ENCODE measurements around the gene CNTNAP5.

CNTNAP5 gene

GRCh38 chr2:124314084-124314483 lies 289.0 kb downstream of the CNTNAP5 start:
- Histone ChIP-seq H3K4me1 (ENCODE audit: insufficient read depth, low read length, poor library complexity, severe bottlenecking) (no peaks in the 10 kb centered on the region), H4K20me1 (ENCODE audit: insufficient read depth, low read length, poor library complexity, severe bottlenecking) (no peaks in the 10 kb centered on the region), H3K36me3 (ENCODE audit: insufficient read depth, low read length) (no peaks in the 10 kb centered on the region), H2AFZ (ENCODE audit: low read length) (no peak overlapping the region), H3K9me2 (replicated peaks; ENCODE audit: low read depth, low read length) (no peaks in the 10 kb centered on the region), H3K4me3 (ENCODE audit: low read length, poor library complexity, severe bottlenecking) (no peak overlapping the region), H3K79me2 (ENCODE audit: insufficient read depth, low read length) (no peaks in the 10 kb centered on the region), H3F3A (ENCODE audit: low read depth) (no peaks in the 10 kb centered on the region), H3K9ac (ENCODE audit: low read depth, low read length, poor library complexity, severe bottlenecking) (no peak overlapping the region), H3K27me3 (ENCODE audit: insufficient read depth, low read length, poor library complexity, severe bottlenecking) (no peaks in the 10 kb centered on the region), H3K9me3 (ENCODE audit: insufficient read depth, low read depth, low read length) (no peaks in the 10 kb centered on the region), H3K4me2 (ENCODE audit: low read depth, low read length, poor library complexity, severe bottlenecking) (no peak overlapping the region)
- TF ChIP-seq, protein P1, sequence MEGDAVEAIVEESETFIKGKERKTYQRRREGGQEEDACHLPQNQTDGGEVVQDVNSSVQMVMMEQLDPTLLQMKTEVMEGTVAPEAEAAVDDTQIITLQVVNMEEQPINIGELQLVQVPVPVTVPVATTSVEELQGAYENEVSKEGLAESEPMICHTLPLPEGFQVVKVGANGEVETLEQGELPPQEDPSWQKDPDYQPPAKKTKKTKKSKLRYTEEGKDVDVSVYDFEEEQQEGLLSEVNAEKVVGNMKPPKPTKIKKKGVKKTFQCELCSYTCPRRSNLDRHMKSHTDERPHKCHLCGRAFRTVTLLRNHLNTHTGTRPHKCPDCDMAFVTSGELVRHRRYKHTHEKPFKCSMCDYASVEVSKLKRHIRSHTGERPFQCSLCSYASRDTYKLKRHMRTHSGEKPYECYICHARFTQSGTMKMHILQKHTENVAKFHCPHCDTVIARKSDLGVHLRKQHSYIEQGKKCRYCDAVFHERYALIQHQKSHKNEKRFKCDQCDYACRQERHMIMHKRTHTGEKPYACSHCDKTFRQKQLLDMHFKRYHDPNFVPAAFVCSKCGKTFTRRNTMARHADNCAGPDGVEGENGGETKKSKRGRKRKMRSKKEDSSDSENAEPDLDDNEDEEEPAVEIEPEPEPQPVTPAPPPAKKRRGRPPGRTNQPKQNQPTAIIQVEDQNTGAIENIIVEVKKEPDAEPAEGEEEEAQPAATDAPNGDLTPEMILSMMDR (conservative IDR thresholded peaks at IDR 0.05; ENCODE audit: low read length), result no peak
- TF ChIP-seq EZH2phosphoT487 (IDR thresholded peaks at IDR 0.05; ENCODE audit: borderline replicate concordance), result no peak

DNA sequence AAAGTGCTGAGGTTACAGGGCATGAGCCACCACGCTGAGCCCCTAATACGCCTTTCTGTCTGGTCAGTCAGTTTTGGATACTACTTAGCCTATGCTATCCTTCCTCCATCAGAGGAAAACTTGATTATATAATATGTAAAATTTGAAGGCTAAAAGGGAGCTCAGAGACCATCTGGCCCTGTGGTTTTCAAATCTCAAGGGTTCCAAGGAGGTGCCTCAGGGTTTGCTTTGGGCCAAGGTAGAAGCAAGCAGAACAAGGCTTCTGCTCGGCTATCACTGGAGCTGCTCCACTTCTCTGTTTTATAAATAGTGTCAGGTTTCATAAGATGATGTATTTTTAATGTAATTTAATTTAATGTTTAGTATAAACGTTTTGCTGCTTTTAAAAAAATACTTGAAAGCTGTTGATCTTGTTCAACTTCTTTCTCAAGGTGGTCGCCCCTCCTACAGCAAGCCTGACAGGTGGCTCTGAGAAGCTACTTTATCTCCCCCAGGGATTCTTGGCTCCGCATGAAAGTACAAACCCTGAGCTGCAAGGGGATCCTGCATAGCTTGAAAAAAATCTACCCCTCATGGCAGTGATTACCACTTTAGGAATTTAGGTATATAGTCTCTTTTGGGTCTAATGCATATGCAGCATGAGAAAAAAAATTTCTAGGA lies 290.3 kb downstream of the CNTNAP5 start:
- no peaks in the 10 kb centered on the region for H3K79me2 ChIP-seq (ENCODE audit: insufficient read depth, low read length)
- no peak overlapping the region for H3K9ac ChIP-seq (ENCODE audit: low read depth, low read length, poor library complexity, severe bottlenecking)
- no peaks in the 10 kb centered on the region for H3K4me1 ChIP-seq (ENCODE audit: insufficient read depth, low read length, poor library complexity, severe bottlenecking)
- no peaks in the 10 kb centered on the region for H3K9me2 ChIP-seq (replicated peaks; ENCODE audit: low read depth, low read length)
- H3K4me2 ChIP-seq (ENCODE audit: low read depth, low read length, poor library complexity, severe bottlenecking), result no peak overlapping the region
- H4K20me1 ChIP-seq (ENCODE audit: insufficient read depth, low read length, poor library complexity, severe bottlenecking), result no peaks in the 10 kb centered on the region
- H3F3A ChIP-seq (ENCODE audit: low read depth), result no peaks in the 10 kb centered on the region
- no peaks in the 10 kb centered on the region for H3K36me3 ChIP-seq (ENCODE audit: insufficient read depth, low read length)
- H2AFZ ChIP-seq (ENCODE audit: low read length), result no peak overlapping the region
- no peak overlapping the region for H3K4me3 ChIP-seq (ENCODE audit: low read length, poor library complexity, severe bottlenecking)
- TF ChIP-seq, protein P1 (conservative IDR thresholded peaks at IDR 0.05; ENCODE audit: low read length), result no peak
- TF ChIP-seq EZH2phosphoT487 (IDR thresholded peaks at IDR 0.05; ENCODE audit: borderline replicate concordance), result no peak
- no peaks in the 10 kb centered on the region for H3K9me3 ChIP-seq (ENCODE audit: insufficient read depth, low read depth, low read length)
- H3K27me3 ChIP-seq (ENCODE audit: insufficient read depth, low read length, poor library complexity, severe bottlenecking), result no peaks in the 10 kb centered on the region

- no peaks in the 10 kb centered on the region for H3K4me1 ChIP-seq (ENCODE audit: insufficient read depth, low read length, poor library complexity, severe bottlenecking)
- H3K4me3 ChIP-seq (ENCODE audit: low read length, poor library complexity, severe bottlenecking), result no peak overlapping the region
- H3K36me3 ChIP-seq (ENCODE audit: insufficient read depth, low read length), result no peaks in the 10 kb centered on the region
- H3K9me2 ChIP-seq (replicated peaks; ENCODE audit: low read depth, low read length), result no peaks in the 10 kb centered on the region
- no peak overlapping the region for H3K4me2 ChIP-seq (ENCODE audit: low read depth, low read length, poor library complexity, severe bottlenecking)
- no peaks in the 10 kb centered on the region for H4K20me1 ChIP-seq (ENCODE audit: insufficient read depth, low read length, poor library complexity, severe bottlenecking)
- no peaks in the 10 kb centered on the region for H3K79me2 ChIP-seq (ENCODE audit: insufficient read depth, low read length)
- no peak overlapping the region for H2AFZ ChIP-seq (ENCODE audit: low read length)
- H3K27me3 ChIP-seq (ENCODE audit: insufficient read depth, low read length, poor library complexity, severe bottlenecking), result no peaks in the 10 kb centered on the region
- no peaks in the 10 kb centered on the region for H3F3A ChIP-seq (ENCODE audit: low read depth)
- no peak overlapping the region for H3K9ac ChIP-seq (ENCODE audit: low read depth, low read length, poor library complexity, severe bottlenecking)
- no peaks in the 10 kb centered on the region for H3K9me3 ChIP-seq (ENCODE audit: insufficient read depth, low read depth, low read length)
- TF ChIP-seq, protein P1 (conservative IDR thresholded peaks at IDR 0.05; ENCODE audit: low read length), result no peak
- no peak for TF ChIP-seq EZH2phosphoT487 (IDR thresholded peaks at IDR 0.05; ENCODE audit: borderline replicate concordance)
Observed at GRCh38 chr2:124316133-124316532, 291.0 kb downstream of the CNTNAP5 start.
